GM21576 (cell line): ENCODE results near the gene GGNBP2.
"Not testable (repeated sequence)": the region's sequence is repeated elsewhere in the genome, so short reads cannot be mapped to it uniquely, and the experiment has no call there.

Experiments used
- ATAC-seq: cut with Tn5 transposase; IDR thresholded peaks from one replicate; pipeline ENCODE4 v1.9.1; 2021; ENCODE audit warnings: mild to moderate bottlenecking, moderate library complexity; ENCODE audit not compliant: unreplicated experiment

GGNBP2 gene

GRCh38 chr17:36544307-36545076, at the start of gene GGNBP2:
Gene GGNBP2 (plus strand): TSS chr17:36544919. CDS start chr17:36545725, 806 bp downstream.
- ATAC-seq: peak; percentile 37

- no peak for ATAC-seq
These were observed 49.6 kb upstream of the GGNBP2 start for GRCh38 chr17:36495076-36495578.

GRCh38 chr17:36496018-36496789, 48.5 kb upstream of the GGNBP2 start:
- no peak for ATAC-seq

- no peak for ATAC-seq
These were observed 46.6 kb upstream of the GGNBP2 start for GRCh38 chr17:36498155-36498554.

DNA sequence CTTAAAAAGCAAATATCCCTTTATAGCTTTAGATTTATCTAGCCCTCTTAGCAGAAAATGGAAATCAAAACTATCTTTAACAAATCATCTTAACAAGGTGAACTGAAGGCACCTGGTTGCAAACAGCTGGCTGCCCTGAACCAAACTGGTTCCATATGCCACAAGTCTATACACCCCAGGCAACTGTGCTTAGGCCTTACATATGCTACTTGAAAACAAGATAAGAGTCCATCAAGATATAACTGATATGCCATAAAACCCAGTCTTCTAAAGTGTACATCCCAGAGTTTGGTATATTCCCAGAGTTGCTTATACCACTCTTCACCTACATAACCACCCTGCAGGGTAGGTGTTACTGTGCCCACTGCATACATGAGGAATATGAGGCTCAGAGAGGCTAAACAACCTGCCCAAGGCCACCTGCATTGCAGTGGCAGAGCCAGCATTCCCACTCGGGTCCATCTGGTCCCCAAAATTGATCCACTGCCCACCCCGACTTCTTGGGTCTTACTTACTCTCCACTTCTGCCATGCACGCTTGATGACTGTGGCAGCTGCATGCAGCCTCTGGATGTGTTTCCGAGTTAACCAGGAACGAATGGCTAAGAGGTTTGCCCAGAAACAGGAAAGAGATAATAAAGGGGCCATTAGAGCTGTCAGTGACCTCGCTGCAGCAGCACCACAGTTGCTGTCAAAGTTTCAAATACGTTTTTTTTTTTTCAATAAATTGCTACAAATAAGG, 46.0 kb upstream of the GGNBP2 start:
- no peak for ATAC-seq

DNA sequence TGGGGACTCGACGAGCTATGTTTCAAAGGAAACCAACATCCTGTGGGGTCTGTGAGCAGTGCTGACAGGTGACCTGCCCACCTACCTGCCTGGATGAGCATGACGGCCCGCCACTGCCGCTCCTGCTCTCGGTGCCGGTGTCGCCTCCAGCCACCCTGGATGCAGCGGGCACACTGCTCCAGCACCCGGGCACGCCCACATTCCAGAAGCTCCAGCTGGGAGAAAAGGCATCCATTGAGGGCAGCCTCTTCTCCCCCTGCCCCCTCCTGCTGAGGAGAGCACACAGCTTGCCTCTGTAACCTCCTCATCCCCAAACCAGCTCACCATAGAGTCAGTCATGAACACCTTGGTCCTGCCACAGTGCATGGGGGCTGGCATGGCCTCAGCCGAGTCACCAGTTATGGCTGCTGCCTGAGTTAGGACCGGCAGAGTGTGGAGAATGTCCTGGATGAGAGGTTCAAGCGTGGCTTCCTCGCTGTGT, 43.9 kb upstream of the GGNBP2 start:
- ATAC-seq: no peak

GRCh38 chr17:36501351-36501750, 43.4 kb upstream of the GGNBP2 start:
- no peak for ATAC-seq

DNA sequence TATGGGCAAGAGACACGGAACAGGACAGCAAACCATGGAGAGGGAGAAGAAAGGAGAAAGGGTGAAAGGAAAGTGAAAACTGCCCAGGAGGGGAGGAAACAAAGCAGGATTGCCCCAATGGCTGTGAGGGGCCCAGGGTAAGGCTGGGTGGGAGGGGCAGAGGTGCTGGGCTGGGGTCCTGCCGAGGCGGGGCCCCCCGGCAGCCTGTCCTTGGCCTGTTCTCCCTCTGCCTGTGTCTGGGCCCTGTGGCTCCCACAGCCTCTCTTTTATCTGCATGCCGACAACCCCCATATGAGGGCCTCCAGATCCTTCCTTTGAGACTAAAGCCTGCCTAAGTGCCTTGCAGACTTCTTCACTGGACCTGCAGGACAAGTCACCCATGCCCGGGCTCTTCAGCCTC, 42.8 kb upstream of the GGNBP2 start:
- ATAC-seq: no peak

DNA sequence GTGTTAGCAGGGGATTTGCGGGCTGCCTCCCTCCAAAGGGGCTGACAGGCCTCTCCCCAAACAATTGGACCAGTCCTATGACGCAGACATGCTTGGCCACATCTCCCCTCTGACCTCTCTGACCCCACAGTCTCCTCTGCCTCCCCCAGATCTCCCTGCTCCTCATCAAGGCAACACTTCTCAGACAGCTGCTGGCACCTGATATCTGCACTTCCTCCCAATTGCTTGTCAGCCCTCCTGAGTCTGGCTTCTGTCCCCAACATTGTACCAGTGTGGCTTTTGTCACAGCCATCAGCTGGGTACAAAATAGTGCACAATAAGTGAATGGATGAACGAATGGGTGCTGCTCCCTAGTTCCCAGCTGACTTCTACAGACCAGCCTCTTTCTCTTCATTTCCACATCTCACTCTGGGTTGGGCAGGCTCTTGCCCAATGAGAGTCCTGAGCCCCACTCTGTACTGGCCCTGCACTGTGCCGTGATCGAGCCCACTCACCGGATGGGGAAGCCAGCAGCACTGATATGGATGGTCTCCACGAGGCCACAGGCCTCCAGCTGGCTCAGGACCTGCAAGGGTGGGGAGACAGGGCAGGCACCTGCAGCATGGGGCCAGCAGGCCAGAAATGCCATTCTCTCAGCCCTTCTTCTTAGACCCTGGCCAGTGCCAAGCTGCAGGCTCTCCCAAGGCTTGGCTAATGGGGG, 41.1 kb upstream of the GGNBP2 start:
- no peak for ATAC-seq

DNA sequence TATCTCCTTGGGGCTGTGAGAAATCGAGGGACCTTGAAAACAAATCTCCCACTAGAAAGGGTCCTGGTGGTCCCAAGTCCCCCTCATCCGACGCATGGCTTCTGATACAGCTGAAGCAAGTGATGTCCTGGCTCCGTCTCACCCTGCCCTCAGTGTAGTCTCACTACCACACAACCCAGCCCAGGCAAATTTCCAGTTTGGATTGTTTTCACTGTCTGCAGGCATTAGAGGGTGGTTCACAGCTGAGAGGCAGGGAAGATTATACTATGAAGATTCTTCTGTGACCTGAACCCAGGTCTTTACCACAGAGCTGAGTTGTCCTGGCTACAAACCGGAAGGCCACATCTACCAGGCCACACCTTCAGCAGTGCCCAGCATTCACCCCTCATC, 40.6 kb upstream of the GGNBP2 start:
- ATAC-seq: no peak

DNA sequence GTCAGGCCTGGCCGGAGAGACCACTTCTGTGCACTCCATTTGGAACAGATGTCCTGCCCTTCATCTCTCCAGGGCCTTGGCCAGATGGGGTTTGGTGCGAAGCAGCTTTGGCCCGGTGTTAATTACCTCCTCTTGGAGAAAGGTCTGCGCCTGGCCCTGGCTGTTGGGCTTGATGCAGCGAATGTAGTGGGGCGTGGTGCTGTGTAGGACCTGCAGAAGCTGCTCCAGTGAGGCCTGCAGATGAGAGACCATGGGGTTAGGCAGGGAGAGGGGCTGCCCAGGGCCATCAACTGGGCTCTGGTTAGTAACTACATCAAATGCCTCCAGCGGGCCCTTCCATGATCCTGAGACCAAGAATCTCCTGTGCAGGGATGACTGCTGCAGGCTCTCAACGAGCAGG, 39.5 kb upstream of the GGNBP2 start:
- no peak for ATAC-seq

DNA sequence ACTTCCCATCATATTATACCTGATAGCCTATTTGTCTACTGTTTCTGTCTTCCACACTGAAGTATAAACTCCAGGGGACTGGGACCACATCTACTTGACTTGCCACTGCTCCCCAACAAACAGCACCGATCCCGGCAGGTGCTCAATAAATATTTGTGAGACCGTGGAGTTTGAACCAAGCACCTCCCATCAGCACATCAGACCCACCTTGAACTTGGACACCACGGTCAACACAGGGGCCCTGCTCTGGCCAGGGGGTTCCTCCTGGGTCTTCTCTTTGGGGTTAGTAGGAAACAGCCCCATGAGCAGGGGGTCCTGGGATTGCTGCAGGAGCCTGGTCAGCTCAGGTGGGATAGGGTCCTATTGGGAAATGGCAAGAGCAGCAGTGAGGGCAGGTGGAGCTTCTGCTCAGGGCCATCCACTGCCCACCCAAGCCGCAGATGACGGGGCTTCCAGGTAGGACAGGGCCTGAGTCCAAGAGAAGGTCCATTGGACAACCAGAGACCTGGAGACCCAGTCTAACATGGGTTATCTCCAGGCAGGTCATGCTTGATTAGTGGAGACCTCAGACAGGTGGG, 38.4 kb upstream of the GGNBP2 start:
- no peak for ATAC-seq

GRCh38 chr17:36506831-36507230, 37.9 kb upstream of the GGNBP2 start:
- ATAC-seq: no peak

- ATAC-seq: no peak
These were observed 37.5 kb upstream of the GGNBP2 start for GRCh38 chr17:36507266-36507665.

DNA sequence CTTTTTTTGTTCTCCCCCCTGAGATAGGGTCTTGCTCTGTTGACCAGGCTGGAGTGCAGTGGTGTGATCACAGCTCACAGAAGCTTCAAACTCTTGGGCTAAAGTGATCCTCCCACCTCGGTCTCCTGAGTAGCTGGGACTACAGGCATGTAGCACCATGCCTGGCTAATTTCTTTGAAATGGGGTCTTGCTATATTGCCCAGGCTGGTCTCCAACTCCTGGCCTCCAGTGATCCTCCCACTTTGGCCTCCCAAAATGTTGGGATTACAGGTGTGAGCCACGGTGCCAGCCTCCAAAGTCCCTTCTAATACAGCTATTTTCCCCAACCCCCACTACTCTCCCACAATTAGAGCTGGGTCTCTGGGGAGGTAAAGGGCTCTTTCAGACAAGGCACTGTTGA, 36.3 kb upstream of the GGNBP2 start:
- ATAC-seq: not testable (repeated sequence)

DNA sequence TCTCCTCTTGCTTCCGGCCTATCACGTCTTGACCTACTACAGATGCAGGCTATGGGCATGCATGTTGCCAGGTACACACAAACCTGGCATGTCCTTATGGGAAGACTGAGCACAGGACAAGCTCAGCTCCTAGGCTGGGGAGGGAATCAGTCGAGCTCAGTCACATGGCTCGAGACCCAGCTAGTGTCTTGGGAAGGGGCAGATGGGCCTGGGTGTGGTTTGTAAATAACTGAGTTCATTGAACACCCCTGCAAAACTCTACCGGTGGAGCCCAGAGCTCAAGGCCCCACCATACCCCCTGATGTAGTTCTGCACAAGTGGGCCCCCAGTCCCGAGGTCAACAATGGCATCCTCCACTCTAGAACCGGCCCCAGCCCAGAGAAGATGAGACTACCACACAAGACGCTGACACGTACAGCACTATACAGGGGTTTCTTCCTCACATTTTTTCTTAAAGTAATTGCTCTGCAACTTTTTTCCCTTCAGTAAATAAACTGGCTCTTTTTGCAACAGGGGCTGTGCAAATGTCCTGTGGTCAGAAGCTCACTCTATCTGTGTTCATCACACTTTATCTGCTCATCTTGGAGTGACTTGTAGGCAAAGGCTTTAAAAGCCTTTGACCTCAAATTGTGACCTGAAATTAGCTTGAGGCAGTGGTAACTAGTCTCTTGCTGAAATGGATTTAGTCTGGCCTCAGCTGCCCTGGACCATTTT, 35.3 kb upstream of the GGNBP2 start:
- no peak for ATAC-seq

DNA sequence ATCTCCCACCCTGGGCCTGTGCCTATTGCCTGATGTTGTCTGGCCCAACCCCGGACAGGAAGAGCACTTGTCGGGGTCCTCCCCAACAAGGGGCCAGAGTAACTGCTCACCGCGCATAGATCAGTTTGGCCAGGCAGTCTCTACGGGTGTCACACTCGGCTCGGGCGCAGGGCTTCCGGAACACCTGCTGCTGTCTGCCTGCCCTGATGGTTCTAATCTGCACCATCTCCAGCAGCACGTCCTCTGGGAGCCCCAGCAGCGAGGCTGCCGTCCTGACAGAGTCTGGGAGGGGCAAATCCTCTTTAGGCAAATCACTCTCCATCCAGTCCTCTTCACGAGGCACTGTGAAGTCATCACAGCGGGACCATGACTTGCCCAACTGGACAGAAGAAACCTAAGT, 34.1 kb upstream of the GGNBP2 start:
- ATAC-seq: no peak

DNA sequence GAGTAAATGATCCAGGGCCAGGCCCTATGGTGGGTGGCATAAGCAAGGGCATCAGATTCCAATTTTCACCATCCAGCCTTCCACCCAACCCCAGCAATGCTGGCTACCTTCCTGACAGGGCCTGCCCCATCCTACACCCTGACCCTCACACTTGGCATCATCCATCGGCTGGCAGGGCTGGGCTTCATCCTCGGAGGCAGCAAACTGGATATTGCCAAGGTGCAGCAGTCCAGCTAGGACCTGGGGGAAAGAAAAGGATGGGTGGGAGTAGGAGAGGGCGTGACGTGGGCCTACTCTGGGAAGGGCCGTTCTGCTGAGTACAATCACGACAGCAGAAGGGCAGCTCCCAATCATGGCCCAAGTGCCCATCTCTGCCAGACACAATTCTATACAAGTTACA, 33.5 kb upstream of the GGNBP2 start:
- ATAC-seq: no peak

GRCh38 chr17:36512641-36513040, 32.1 kb upstream of the GGNBP2 start:
- no peak for ATAC-seq

- ATAC-seq: no peak
These were observed 29.9 kb upstream of the GGNBP2 start for GRCh38 chr17:36514856-36515255.
